Activated naive CD8-positive, alpha-beta T cell (primary cell): Measurements from ENCODE around the gene ARSJ.

Source experiments
- H3K27ac Mint-ChIP-seq: one replicate; pipeline ENCODE4 v1.8.0; 2021; ENCODE audit warnings: mixed read lengths
- H3K27me3 Mint-ChIP-seq: one replicate; pipeline ENCODE4 v1.8.0; 2021; ENCODE audit warnings: mixed read lengths
- H3K36me3 Mint-ChIP-seq: one replicate; pipeline ENCODE4 v1.8.0; 2021; ENCODE audit warnings: mixed read lengths
- H3K4me1 Mint-ChIP-seq: one replicate; pipeline ENCODE4 v1.8.0; 2021; ENCODE audit warnings: low read depth, mixed read lengths
- H3K4me3 Mint-ChIP-seq: one replicate; pipeline ENCODE4 v1.8.0; 2021; ENCODE audit warnings: mild to moderate bottlenecking, mixed read lengths
- H3K9me3 Mint-ChIP-seq: one replicate; pipeline ENCODE4 v1.8.0; 2021; ENCODE audit warnings: low read depth, mixed read lengths

The ARSJ gene

DNA sequence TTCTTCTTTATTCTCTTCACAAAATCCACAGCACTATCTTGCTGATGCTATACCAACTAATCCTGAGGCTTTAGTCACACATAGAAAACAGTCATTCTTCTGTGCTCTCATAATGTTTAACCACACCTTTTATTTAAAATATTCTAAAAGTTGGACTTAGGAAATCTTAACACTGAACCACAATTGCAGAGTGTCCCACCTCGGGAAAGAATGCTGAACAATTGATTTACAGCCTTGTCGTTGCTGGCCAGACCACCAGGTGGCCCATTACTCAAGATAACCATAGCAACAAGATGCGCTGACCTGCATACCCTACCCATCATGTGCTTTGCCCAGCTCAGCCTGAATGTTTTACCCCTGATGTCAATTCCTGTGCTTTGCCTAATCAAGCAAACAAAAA, 100.8 kb downstream of the ARSJ start:
- H3K4me1 Mint-ChIP-seq, result peaks cover 24% of the 10 kb centered on the region
- no peaks in the 10 kb centered on the region for H3K9me3 Mint-ChIP-seq
- H3K27ac Mint-ChIP-seq, result no peak overlapping the region
- no peaks in the 10 kb centered on the region for H3K36me3 Mint-ChIP-seq
- H3K27me3 Mint-ChIP-seq, result no peaks in the 10 kb centered on the region
- H3K4me3 Mint-ChIP-seq, result no peak overlapping the region

- Mint-ChIP-seq H3K27me3 (no peaks in the 10 kb centered on the region), H3K36me3 (peaks cover 6% of the 10 kb centered on the region), H3K4me3 (no peak overlapping the region), H3K9me3 (no peaks in the 10 kb centered on the region), H3K4me1 (peaks cover 29% of the 10 kb centered on the region), H3K27ac (no peak overlapping the region)
Observed at GRCh38 chr4:113874480-113874879, 105.0 kb downstream of the ARSJ start.

DNA sequence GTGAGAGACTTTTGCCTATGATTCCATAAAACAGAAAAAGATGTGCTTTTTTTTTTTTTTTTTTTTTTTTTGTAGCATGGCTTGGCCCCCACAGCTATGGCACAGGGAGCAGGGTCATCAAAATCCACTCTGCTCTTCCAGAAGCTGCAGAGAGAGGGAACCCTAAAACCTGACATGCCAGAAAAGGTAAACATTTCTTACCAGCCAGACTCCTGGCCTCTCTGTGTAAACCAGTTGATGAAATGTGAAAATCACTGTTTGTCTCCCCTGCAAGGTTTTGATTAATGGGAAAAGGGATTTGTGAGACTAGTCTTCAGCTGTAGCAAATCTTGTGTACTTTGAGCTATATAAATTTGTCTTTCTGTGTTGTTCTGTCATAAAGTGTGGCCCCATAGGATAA, 105.9 kb downstream of the ARSJ start:
- Mint-ChIP-seq H3K27ac (no peak overlapping the region), H3K4me1 (peaks cover 27% of the 10 kb centered on the region), H3K36me3 (peaks cover 6% of the 10 kb centered on the region), H3K27me3 (no peaks in the 10 kb centered on the region), H3K4me3 (no peak overlapping the region), H3K9me3 (no peaks in the 10 kb centered on the region)

DNA sequence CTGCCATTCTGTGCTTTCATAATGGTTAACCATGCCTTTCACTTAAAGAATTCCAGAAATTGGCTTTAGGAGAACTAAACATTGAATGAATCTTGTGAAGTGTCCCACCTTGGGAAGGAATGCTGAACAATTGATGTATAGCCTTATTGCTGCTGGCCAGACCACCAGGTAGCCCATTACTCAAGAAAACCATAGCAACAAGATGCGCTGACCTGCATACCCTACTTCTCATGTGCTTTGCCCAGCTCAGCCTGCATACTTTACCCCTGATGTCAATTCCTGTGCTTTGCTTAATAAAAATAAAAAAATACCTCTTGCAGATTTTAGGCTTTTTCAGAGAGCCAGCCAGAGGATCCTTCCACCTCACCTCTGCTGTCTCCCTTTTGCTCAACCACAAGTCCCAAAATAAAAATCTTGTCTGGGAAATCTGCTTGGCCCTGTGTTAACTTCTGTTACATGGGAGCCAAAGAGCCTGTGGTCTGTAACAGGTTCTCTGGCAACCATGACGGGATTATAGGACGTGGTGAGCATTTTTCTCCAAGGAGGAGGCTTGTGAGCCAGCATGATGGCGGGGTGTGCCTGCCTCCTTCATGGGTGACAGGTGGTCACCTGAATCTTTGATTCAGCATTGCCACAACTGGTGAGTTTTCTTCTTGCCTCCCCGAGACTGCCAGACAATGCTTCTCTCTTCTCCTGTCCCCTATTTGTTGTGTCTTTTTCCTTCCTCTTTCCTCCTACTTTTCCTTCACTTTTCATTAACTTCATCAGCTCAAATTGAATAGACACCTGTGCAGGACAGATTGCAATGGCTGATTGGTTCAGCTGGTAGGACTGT, 106.8 kb downstream of the ARSJ start:
- peaks cover 6% of the 10 kb centered on the region for H3K36me3 Mint-ChIP-seq
- peak overlapping the region; percentile 62 for H3K27ac Mint-ChIP-seq
- no peaks in the 10 kb centered on the region for H3K27me3 Mint-ChIP-seq
- peaks cover 24% of the 10 kb centered on the region for H3K4me1 Mint-ChIP-seq
- H3K9me3 Mint-ChIP-seq, result no peaks in the 10 kb centered on the region
- no peak overlapping the region for H3K4me3 Mint-ChIP-seq

- Mint-ChIP-seq H3K4me1 (peaks cover 24% of the 10 kb centered on the region), H3K4me3 (no peak overlapping the region), H3K27me3 (no peaks in the 10 kb centered on the region), H3K27ac (peak overlapping the region; percentile 65), H3K9me3 (no peaks in the 10 kb centered on the region), H3K36me3 (peaks cover 8% of the 10 kb centered on the region)
Observed at GRCh38 chr4:113871080-113871479, 108.4 kb downstream of the ARSJ start.

DNA sequence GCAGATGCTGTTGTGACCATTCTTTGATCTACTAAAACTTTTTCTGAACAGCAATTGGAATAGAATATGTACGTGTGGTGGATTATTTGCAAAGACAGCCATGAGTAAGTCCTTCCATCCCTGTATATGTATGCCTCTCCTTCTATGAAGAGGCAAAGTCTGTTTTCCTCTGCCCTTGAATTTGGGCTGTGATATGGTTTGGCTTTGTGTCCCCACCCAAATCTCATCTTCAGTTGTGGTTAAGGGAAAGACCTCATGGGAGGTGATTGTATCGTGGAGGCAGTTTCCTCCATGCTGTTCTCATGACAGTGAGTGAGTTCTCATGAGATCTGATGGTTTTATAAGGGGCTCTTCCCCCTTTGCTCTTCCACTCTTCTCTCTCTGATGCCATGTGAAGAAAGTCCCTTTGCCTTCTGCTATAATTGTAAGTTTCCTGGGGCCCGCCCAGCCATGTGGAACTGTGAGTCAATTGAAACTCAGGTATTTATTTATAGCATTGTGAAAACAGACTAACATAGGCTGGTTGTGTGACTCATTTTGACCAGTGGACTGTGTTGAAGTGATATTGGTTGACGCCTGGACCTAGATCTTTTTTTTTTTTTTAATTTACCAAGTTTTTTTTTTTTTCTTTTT, 109.6 kb downstream of the ARSJ start:
- Mint-ChIP-seq H3K27me3 (no peaks in the 10 kb centered on the region), H3K27ac (peak overlapping the region; percentile 94), H3K36me3 (peaks cover 8% of the 10 kb centered on the region), H3K9me3 (no peaks in the 10 kb centered on the region), H3K4me1 (peaks cover 24% of the 10 kb centered on the region), H3K4me3 (peak overlapping the region; percentile 44)

- Mint-ChIP-seq H3K4me1 (peaks cover 19% of the 10 kb centered on the region), H3K36me3 (peaks cover 6% of the 10 kb centered on the region), H3K9me3 (no peaks in the 10 kb centered on the region), H3K27ac (no peak overlapping the region), H3K27me3 (no peaks in the 10 kb centered on the region), H3K4me3 (no peak overlapping the region)
Observed at GRCh38 chr4:113866611-113867010, 112.8 kb downstream of the ARSJ start.

DNA sequence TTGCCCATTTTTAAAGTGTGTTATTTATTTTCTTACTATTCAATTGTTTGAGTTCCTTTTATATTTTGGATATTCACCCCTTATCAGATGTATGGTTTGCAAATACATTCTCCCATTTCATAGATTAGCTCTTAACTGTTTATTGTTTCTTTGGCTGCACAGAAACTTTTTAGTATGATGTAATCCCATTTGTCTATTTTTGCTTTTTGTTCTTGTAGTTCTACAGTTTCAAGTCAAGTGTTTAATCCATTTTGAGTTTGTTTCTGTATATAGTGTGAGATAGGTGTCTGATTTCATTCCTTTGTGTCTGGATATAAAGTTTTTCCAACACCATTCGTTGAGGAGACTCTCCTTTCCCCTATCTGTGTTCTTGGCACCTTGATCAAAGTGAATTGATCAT, 120.5 kb downstream of the ARSJ start:
- Mint-ChIP-seq H3K4me3 (no peak overlapping the region), H3K9me3 (no peaks in the 10 kb centered on the region), H3K36me3 (no peaks in the 10 kb centered on the region), H3K27ac (no peak overlapping the region), H3K4me1 (no peaks in the 10 kb centered on the region), H3K27me3 (no peaks in the 10 kb centered on the region)

DNA sequence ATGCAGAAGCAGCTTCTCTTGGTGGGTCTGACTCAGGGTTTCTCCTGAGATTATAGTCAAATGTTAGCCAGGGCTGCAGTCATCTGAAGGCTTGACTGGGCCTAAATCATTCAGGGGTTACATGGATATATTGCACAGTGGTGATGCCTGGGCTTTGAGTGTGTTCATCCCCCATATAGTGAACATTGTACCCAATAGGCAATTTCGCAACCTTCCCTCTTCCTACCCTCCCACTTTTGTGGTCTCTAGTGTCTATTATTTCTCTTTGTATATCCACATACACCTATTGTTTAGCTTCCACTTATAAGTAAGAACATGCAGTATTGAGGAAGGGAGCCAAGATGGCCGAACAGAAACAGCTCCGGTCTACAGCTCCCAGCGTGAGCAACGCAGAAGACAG, 127.6 kb downstream of the ARSJ start:
- Mint-ChIP-seq H3K9me3 (no peaks in the 10 kb centered on the region), H3K36me3 (no peaks in the 10 kb centered on the region), H3K27me3 (no peaks in the 10 kb centered on the region), H3K4me1 (no peaks in the 10 kb centered on the region), H3K4me3 (no peak overlapping the region), H3K27ac (no peak overlapping the region)
